Endothelial cell of umbilical vein (primary cell): Measurements from ENCODE around the gene PDE10A. TPM values are rescaled to one million over a fixed set of nuclear protein-coding genes. Genes with fewer than 3 reads are reported as not detected.

Experiments
- BruUV-seq: library from RNA; stranded (reverse); fragments of 400-500 nt; replicated peaks from 2 replicates; lab custom pipeline; 2021; lab: Mats Ljungman, UMichigan
- CTCF ChIA-PET: fragments of 300-600, 350-600 bp; sonication (Branson Sonifier 250); formaldehyde crosslinking; loops from one replicate; lab custom pipeline; 2021; ENCODE audit warnings: antibody characterized with exemption, inconsistent platforms; lab: Charles Lee
- POLR2A ChIA-PET: fragments of 300-600, 350-600 bp; sonication (Branson Sonifier 250); formaldehyde crosslinking; loops from one replicate; lab custom pipeline; 2021; ENCODE audit warnings: antibody characterized with exemption, inconsistent platforms; lab: Charles Lee
- DNase-seq: peaks from one replicate; pipeline ENCODE4 v3.0.0-alpha.2; 2011; ENCODE audit warnings: low read depth, low spot score
- FAIRE-seq: peaks from 2 replicates; lab custom pipeline; 2011; peaks lifted over from hg19 to GRCh38; lab: Jason Lieb, UNC
- H2AFZ ChIP-seq: 2 replicates; pipeline ENCODE4 v1.6.0; 2012; ENCODE audit warnings: low read depth, low read length, control low read depth, inconsistent platforms
- H3K27ac ChIP-seq: 2 replicates; pipeline ENCODE4 v1.5.1; 2011; ENCODE audit warnings: low read depth, mild to moderate bottlenecking, control low read depth, low read length, moderate library complexity; ENCODE audit not compliant: insufficient read depth
- H3K27me3 ChIP-seq, 2 experiments: 2 replicates each; pipeline versions ENCODE4 v1.6.0 to v1.6.1; 2011; ENCODE audit warnings: low read length in 2 of 2, mixed read lengths in 1 of 2; ENCODE audit not compliant: control insufficient read depth in 2 of 2, insufficient read depth in 2 of 2
- H3K36me3 ChIP-seq, 2 experiments: 2 replicates in 1 of 2; 3 replicates in 1 of 2; pipeline ENCODE4 v1.5.1; 2011; ENCODE audit warnings: low read length in 2 of 2, mild to moderate bottlenecking in 1 of 2, moderate library complexity in 1 of 2; ENCODE audit not compliant: control insufficient read depth in 2 of 2, insufficient read depth in 2 of 2; ENCODE audit errors: extremely low read depth in 1 of 2
- H3K4me1 ChIP-seq: 3 replicates; pipeline ENCODE4 v1.5.1; 2011; ENCODE audit warnings: mild to moderate bottlenecking, low read length; ENCODE audit not compliant: control insufficient read depth, insufficient read depth; ENCODE audit errors: extremely low read depth
- H3K4me2 ChIP-seq: 2 replicates; pipeline ENCODE4 v1.6.1; 2011; ENCODE audit warnings: low read length, control low read depth, mixed read lengths; ENCODE audit not compliant: insufficient read depth
- H3K4me3 ChIP-seq, 3 experiments: fragments of 200-600 bp in 1 of 3; sonication (generic), shearing (Covaris generic) in 1 of 3; replicated peaks in 1 of 3; 2 replicates each; pipeline ENCODE4 v1.5.1; 2011 to 2016; ENCODE audit warnings: control low read depth in 3 of 3, low read length in 3 of 3, mild to moderate bottlenecking in 2 of 3, inconsistent platforms in 1 of 3, low read depth in 1 of 3, moderate library complexity in 1 of 3; ENCODE audit not compliant: insufficient read depth in 1 of 3
- H3K79me2 ChIP-seq: 2 replicates; pipeline ENCODE4 v1.6.0; 2012; ENCODE audit warnings: low read length, inconsistent platforms; ENCODE audit not compliant: control insufficient read depth, insufficient read depth
- H3K9ac ChIP-seq: replicated peaks from 2 replicates; pipeline ENCODE3; 2011; ENCODE audit warnings: low read length, control low read depth; ENCODE audit not compliant: insufficient read depth; ENCODE audit errors: extremely low read depth
- H3K9me1 ChIP-seq: replicated peaks from 3 replicates; pipeline ENCODE4 v1.6.0; 2011; ENCODE audit warnings: mild to moderate bottlenecking, low read length; ENCODE audit not compliant: control insufficient read depth, insufficient read depth; ENCODE audit errors: extremely low read depth
- H3K9me3 ChIP-seq: replicated peaks from 2 replicates; pipeline ENCODE4 v1.5.1; 2012; ENCODE audit warnings: low read length, inconsistent platforms; ENCODE audit not compliant: control insufficient read depth, insufficient read depth
- H4K20me1 ChIP-seq: replicated peaks from 2 replicates; pipeline ENCODE3; 2011; ENCODE audit warnings: mild to moderate bottlenecking, low read length; ENCODE audit not compliant: control insufficient read depth, insufficient read depth; ENCODE audit errors: extremely low read depth
- EZH2 ChIP-seq: IDR thresholded peaks from 2 replicates; pipeline ENCODE4 v1.6.1; 2012; ENCODE audit warnings: borderline replicate concordance, low read depth, mild to moderate bottlenecking, moderate library complexity, low read length, inconsistent platforms; ENCODE audit not compliant: severe bottlenecking
- FOS ChIP-seq: IDR thresholded peaks from 2 replicates; pipeline ENCODE4 v1.6.1; 2011; ENCODE audit warnings: mild to moderate bottlenecking, low read length, moderate library complexity, borderline replicate concordance; ENCODE audit not compliant: insufficient read depth
- GATA2 ChIP-seq: IDR thresholded peaks from 2 replicates; pipeline ENCODE4 v1.7.0; 2011; ENCODE audit warnings: low read depth, mild to moderate bottlenecking, moderate library complexity, mixed read lengths, low read length; ENCODE audit not compliant: insufficient read length, insufficient read depth
- JUN ChIP-seq: IDR thresholded peaks from 2 replicates; pipeline ENCODE4 v1.6.1; 2011; ENCODE audit warnings: borderline replicate concordance, low read depth; ENCODE audit not compliant: insufficient read length, insufficient read depth
- MYC ChIP-seq: IDR thresholded peaks from one replicate; pipeline ENCODE4 v1.6.1; 2011; ENCODE audit warnings: mild to moderate bottlenecking, low read depth, low read length
- POLR2A ChIP-seq: IDR thresholded peaks from 2 replicates; pipeline ENCODE4 v1.6.1; 2012; ENCODE audit warnings: low read depth, mild to moderate bottlenecking, control low read depth, low read length
- POLR2AphosphoS5 ChIP-seq: IDR thresholded peaks from 2 replicates; pipeline ENCODE4 v1.6.1; 2012; ENCODE audit warnings: low read depth, mild to moderate bottlenecking, control low read depth, low read length, moderate library complexity; ENCODE audit not compliant: insufficient read depth
- dilution Hi-C: fragments of 300-500 bp; cut with MboI; formaldehyde crosslinking; loops from one replicate; pipeline ENCODE4 v1.15.0; 2019; ENCODE audit warnings: low sequenced_read_pairs; ENCODE audit not compliant: extremely low pct_ligation_motif_present
- intact Hi-C: fragments of 100-400 bp; cut with micrococcal nuclease; formaldehyde crosslinking; loops from one replicate; pipeline ENCODE4 v1.10.0; 2022
- polyA plus RNA-seq, 4 experiments: library from polyadenylated mRNA; depleted of rRNA in 3 of 4; stranded (reverse) in 3 of 4; unstranded in 1 of 4; fragments of >200 nt; gene quantifications; 2 replicates each; pipeline versions ENCODE4 v1.2.1 to v1.2.3, GENCODE V29; 2011 to 2012; ENCODE audit warnings: missing spikeins in 1 of 4
- total RNA-seq: library from RNA; stranded (reverse); gene quantifications from 2 replicates; pipeline ENCODE4 v1.2.3, GENCODE V29; 2021
- TF ChIP-seq, protein P1 (sequence below): IDR thresholded peaks from 2 replicates; pipeline ENCODE4 v1.6.1; 2011; ENCODE audit not compliant: insufficient read depth, insufficient read length
- TF ChIP-seq, protein P2 (sequence below), 2 donors: IDR thresholded peaks; 1 replicate in 1 of 2; 2 replicates in 1 of 2; pipeline ENCODE4 v1.5.1; 2011; ENCODE audit warnings: low read length in 2 of 2, mild to moderate bottlenecking in 2 of 2, moderate library complexity in 2 of 2, control low read depth in 1 of 2, inconsistent platforms in 1 of 2, low read depth in 1 of 2; ENCODE audit not compliant: insufficient read depth in 1 of 2; ENCODE audit errors: extremely low read depth in 1 of 2

PDE10A gene
- total and polyA plus RNA-seq, 2 donors (not counting 3 experiments of a cell fraction or from before 2014, with no cell fraction given) = 0.86 to 2.9 TPM

DNA sequence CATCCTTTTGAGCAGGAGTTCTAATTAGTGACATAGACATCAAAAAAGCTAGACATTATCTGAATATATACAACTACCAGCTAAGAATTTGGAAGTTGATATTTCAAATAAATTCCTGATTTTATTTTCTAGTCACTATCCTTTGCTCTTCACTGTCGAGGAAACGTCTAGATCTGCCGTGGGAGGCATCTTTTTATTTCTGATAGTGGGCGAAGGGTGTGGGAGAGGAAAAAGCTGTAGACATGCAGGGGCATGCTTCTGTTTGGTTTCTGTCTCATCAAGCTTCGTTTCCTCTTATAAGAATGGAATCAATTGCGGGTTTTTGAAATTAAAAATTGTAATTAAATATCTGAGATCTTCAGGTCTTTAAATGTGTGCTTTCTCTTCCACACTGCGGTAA, 337.4 kb downstream of the PDE10A start:
- intact Hi-C loops = no loop called here
- Histone ChIP-seq H3K27me3 (no peaks in the 10 kb centered on the region), H3K9me3 (no peaks in the 10 kb centered on the region), H3K79me2 (no peaks in the 10 kb centered on the region), H3K27ac (no peak overlapping the region), H3K9me1 (no peaks in the 10 kb centered on the region), H3K36me3 (no peaks in the 10 kb centered on the region), H3K4me1 (no peaks in the 10 kb centered on the region), H4K20me1 (no peaks in the 10 kb centered on the region), H3K9ac (no peak overlapping the region), H3K4me2 (no peak overlapping the region), H3K4me3 (no peak overlapping the region), H2AFZ (no peak overlapping the region)
- no peak for DNase-seq
- no TSS peak for BruUV-seq
- ChIA-PET CTCF (no interaction called here), POLR2A (no interaction called here)
- no peak for TF ChIP-seq JUN
- dilution Hi-C loops = no loop called here
- FAIRE-seq = no peak

DNA sequence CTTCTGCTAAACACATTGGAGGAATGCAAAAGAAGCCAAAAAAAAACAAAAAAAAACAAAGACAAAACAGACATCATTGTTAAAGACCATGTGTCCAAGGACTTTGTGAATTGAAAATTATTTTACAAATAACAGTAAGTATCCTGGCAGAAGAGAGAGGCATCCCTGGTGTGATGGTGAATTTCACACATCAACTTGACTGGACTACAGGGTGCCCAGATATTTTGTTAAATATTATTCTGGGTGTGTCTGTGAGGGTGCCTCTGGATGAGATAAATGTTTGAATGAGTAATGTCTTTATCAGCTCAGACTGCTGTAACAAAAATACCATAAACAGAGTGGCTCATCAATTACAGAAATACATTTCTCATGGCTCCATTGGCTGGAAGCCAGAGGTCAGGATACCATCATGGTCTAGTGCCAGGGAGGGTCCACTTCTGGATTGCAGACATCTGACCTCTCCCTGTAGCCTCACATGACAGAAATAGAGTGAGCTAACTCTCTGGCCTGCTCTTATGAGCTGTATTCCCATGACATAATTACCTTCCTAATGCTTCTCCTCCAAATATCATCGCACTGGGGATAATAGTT, 341.4 kb downstream of the PDE10A start:
- no peak overlapping the region for H3K9ac ChIP-seq
- no peaks in the 10 kb centered on the region for H4K20me1 ChIP-seq
- H3K36me3 ChIP-seq = no peaks in the 10 kb centered on the region
- no peaks in the 10 kb centered on the region for H3K9me1 ChIP-seq
- intact Hi-C loops = no loop called here
- H3K79me2 ChIP-seq = no peaks in the 10 kb centered on the region
- H3K4me3 ChIP-seq = no peak overlapping the region
- H3K4me1 ChIP-seq = no peaks in the 10 kb centered on the region
- no peaks in the 10 kb centered on the region for H3K27me3 ChIP-seq
- CTCF ChIA-PET = no interaction called here
- no peak overlapping the region for H3K27ac ChIP-seq
- dilution Hi-C loops = no loop called here
- POLR2A ChIA-PET = no interaction called here
- no peak for DNase-seq
- TF ChIP-seq, protein P1, sequence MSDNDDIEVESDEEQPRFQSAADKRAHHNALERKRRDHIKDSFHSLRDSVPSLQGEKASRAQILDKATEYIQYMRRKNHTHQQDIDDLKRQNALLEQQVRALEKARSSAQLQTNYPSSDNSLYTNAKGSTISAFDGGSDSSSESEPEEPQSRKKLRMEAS = no peak
- TF ChIP-seq JUN = no peak
- no peak for TF ChIP-seq EZH2
- no peak for TF ChIP-seq POLR2A
- TF ChIP-seq, protein P2, sequence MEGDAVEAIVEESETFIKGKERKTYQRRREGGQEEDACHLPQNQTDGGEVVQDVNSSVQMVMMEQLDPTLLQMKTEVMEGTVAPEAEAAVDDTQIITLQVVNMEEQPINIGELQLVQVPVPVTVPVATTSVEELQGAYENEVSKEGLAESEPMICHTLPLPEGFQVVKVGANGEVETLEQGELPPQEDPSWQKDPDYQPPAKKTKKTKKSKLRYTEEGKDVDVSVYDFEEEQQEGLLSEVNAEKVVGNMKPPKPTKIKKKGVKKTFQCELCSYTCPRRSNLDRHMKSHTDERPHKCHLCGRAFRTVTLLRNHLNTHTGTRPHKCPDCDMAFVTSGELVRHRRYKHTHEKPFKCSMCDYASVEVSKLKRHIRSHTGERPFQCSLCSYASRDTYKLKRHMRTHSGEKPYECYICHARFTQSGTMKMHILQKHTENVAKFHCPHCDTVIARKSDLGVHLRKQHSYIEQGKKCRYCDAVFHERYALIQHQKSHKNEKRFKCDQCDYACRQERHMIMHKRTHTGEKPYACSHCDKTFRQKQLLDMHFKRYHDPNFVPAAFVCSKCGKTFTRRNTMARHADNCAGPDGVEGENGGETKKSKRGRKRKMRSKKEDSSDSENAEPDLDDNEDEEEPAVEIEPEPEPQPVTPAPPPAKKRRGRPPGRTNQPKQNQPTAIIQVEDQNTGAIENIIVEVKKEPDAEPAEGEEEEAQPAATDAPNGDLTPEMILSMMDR (IDR thresholded peaks at IDR 0.05; ENCODE audit: extremely low read depth in 1 of 2, insufficient read depth in 1 of 2, low read depth in 1 of 2, low read length in 2 of 2) = no peak
- no peak for TF ChIP-seq GATA2
- TF ChIP-seq FOS = no peak
- TF ChIP-seq POLR2AphosphoS5 = no peak
- no peak for TF ChIP-seq MYC
- no peak overlapping the region for H3K4me2 ChIP-seq
- H3K9me3 ChIP-seq = no peaks in the 10 kb centered on the region
- H2AFZ ChIP-seq = no peak overlapping the region
- FAIRE-seq = no peak
- no TSS peak for BruUV-seq
